ENCODE results near the gene SNX20. TPM values are rescaled to one million over a fixed set of nuclear protein-coding genes. Genes with fewer than 3 reads are reported as not detected.
A peak's percentile ranks its signal among the peaks of the same experiment; 100 is the strongest.

The SNX20 gene
- total RNA-seq, 2 experiments from 2014 or later = 55.4 to 56.9 TPM

GRCh38 chr16:50629334-50629733, 51.8 kb downstream of the SNX20 start:
- H3K27ac Mint-ChIP-seq = no peak overlapping the region
- H3K36me3 Mint-ChIP-seq = no peaks in the 10 kb centered on the region
- intact Hi-C loops (cut with micrococcal nuclease) = loop anchor here (5.0 kb wide), 2 partner anchors 42 to 257 kb away; no protein-coding TSS in a partner anchor
- H3K4me3 Mint-ChIP-seq = no peak overlapping the region
- ChIA-PET POLR2A (interaction anchor here (0.6 kb wide), 1 partner anchor 411 kb away, joined by 3 read pairs; no protein-coding TSS in a partner anchor), CTCF (interaction anchor here (0.7 to 1.6 kb wide), 3 partner anchors 36 to 315 kb away, joined by 3 to 5 read pairs (median 4); no protein-coding TSS in a partner anchor)
- H3K4me1 Mint-ChIP-seq (ENCODE audit: low read depth) = peaks cover 19% of the 10 kb centered on the region
- no peaks in the 10 kb centered on the region for H3K27me3 Mint-ChIP-seq
- no peaks in the 10 kb centered on the region for H3K9me3 Mint-ChIP-seq
- no peak for DNase-seq

DNA sequence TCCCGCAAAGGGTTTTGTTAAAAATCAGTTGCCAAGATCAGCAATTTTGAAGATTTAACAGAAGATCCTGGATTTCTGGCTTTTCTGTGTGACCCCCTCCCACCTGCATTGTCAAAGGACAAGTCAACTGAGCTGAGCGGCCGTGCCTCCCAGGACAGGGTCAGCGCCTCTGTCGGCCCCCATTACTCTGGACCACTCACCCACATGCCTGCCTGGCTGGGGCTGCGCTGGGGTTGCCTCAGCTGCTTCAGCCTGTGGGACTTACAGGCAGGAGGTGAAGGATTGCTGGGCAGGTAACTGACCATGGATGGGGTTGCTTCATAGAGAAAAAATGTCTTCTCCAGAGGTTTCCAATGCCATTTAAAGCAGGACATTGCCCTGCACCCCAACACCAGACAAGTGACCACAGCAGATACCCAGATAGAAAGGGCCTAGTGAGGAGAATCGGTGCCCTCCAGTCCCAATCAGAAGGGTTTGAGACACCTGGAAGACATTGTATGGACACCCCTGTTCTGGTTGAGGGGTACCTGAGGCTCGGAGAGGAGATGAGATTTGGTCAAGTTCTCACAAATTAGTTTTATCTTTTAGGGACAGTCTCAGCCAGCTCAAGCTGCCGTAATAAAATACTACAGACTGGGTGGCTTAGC, 52.8 kb downstream of the SNX20 start:
- Mint-ChIP-seq H3K4me1 (ENCODE audit: low read depth) (peaks cover 29% of the 10 kb centered on the region), H3K27ac (no peak overlapping the region), H3K9me3 (no peaks in the 10 kb centered on the region), H3K36me3 (no peaks in the 10 kb centered on the region), H3K27me3 (no peaks in the 10 kb centered on the region), H3K4me3 (no peak overlapping the region)
- ChIA-PET POLR2A (no interaction called here), CTCF (interaction anchor here (0.6 to 1.8 kb wide), 7 partner anchors 17 to 130 kb away, joined by 3 to 9 read pairs (median 4); partner anchors contain the start of gene NKD1)
- intact Hi-C loops (cut with micrococcal nuclease) = loop anchor here (5.0 kb wide), 2 partner anchors 41 to 256 kb away; no protein-coding TSS in a partner anchor
- no peak for DNase-seq

- Mint-ChIP-seq H3K36me3 (no peaks in the 10 kb centered on the region), H3K27me3 (no peaks in the 10 kb centered on the region), H3K4me3 (no peak overlapping the region), H3K9me3 (no peaks in the 10 kb centered on the region), H3K27ac (no peak overlapping the region), H3K4me1 (ENCODE audit: low read depth) (peaks cover 31% of the 10 kb centered on the region)
- CTCF ChIA-PET = interaction anchor here (0.6 to 2.4 kb wide), 9 partner anchors 10 to 179 kb away, joined by 3 to 9 read pairs (median 3); partner anchors contain the start of gene NKD1
- DNase-seq = peak; percentile 62
- intact Hi-C loops (cut with micrococcal nuclease) = loop anchor here (5.0 kb wide), 2 partner anchors 40 to 255 kb away; no protein-coding TSS in a partner anchor
- POLR2A ChIA-PET = no interaction called here
These were observed 53.7 kb downstream of the SNX20 start for GRCh38 chr16:50627419-50627818.

- Mint-ChIP-seq H3K4me3 (no peak overlapping the region), H3K9me3 (no peaks in the 10 kb centered on the region), H3K27ac (no peak overlapping the region), H3K36me3 (no peaks in the 10 kb centered on the region), H3K4me1 (ENCODE audit: low read depth) (peaks cover 31% of the 10 kb centered on the region), H3K27me3 (no peaks in the 10 kb centered on the region)
- ChIA-PET POLR2A (no interaction called here), CTCF (interaction anchor here (0.7 to 2.4 kb wide), 8 partner anchors 10 to 180 kb away, joined by 3 to 9 read pairs (median 4); partner anchors contain the start of gene NKD1)
- intact Hi-C loops (cut with micrococcal nuclease) = loop anchor here (5.0 kb wide), 2 partner anchors 40 to 255 kb away; no protein-coding TSS in a partner anchor
- DNase-seq = no peak
These were observed 54.2 kb downstream of the SNX20 start for GRCh38 chr16:50626868-50627267.

GRCh38 chr16:50625374-50625773, 55.7 kb downstream of the SNX20 start:
- no peak overlapping the region for H3K4me3 Mint-ChIP-seq
- CTCF ChIA-PET = interaction anchor here (2.4 kb wide), 1 partner anchor 181 kb away, joined by 8 read pairs; no protein-coding TSS in a partner anchor
- no peak for DNase-seq
- intact Hi-C loops (cut with micrococcal nuclease) = loop anchor here (5.0 kb wide), 2 partner anchors 38 to 253 kb away; no protein-coding TSS in a partner anchor
- H3K4me1 Mint-ChIP-seq (ENCODE audit: low read depth) = peaks cover 31% of the 10 kb centered on the region
- no peak overlapping the region for H3K27ac Mint-ChIP-seq
- POLR2A ChIA-PET = no interaction called here
- H3K27me3 Mint-ChIP-seq = no peaks in the 10 kb centered on the region
- no peaks in the 10 kb centered on the region for H3K9me3 Mint-ChIP-seq
- no peaks in the 10 kb centered on the region for H3K36me3 Mint-ChIP-seq

- intact Hi-C loops (cut with micrococcal nuclease) = no loop called here
- H3K9me3 Mint-ChIP-seq = no peaks in the 10 kb centered on the region
- ChIA-PET CTCF (interaction anchor here (0.5 to 1.1 kb wide), 2 partner anchors 41 to 182 kb away, joined by 3 read pairs; no protein-coding TSS in a partner anchor), POLR2A (no interaction called here)
- peaks cover 31% of the 10 kb centered on the region for H3K4me1 Mint-ChIP-seq (ENCODE audit: low read depth)
- DNase-seq = no peak
- no peaks in the 10 kb centered on the region for H3K27me3 Mint-ChIP-seq
- no peak overlapping the region for H3K4me3 Mint-ChIP-seq
- no peak overlapping the region for H3K27ac Mint-ChIP-seq
- no peaks in the 10 kb centered on the region for H3K36me3 Mint-ChIP-seq
These were observed 56.6 kb downstream of the SNX20 start for GRCh38 chr16:50624449-50624970.

DNA sequence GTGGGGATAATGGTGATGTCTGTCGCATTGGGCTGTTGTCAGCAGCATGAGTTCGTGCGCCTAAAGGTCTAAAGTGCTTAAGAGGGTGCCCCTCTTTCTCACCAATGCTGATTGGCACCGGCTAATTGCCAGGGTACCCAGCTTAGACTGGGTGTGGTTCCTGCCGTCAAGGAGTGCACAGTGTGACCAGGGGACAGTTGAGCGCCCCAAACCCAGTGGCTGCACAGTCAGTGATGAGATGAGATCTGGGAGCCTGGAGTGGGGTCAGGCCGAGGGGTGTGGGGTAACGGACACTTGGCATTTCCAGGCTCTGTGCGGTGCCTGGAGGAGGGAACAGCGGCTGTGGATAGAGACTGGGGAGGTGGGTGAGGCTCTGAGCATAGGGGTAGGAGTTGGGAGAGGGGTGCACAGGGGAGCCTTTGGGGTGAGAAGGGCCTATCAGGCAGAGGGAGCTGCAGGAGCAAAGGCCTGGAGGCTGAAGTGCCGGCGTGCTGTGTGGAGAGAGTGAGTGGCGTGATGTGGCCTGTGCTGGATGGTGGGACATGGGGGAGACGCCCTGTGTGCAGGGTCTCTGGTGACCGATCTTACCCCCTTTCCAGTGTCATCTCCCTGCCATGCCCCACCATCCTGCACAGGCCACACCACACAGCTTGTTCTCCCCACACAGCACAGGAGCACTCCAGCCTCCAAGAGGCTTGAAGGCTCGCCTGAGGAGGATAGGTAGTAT, 58.3 kb downstream of the SNX20 start:
- CTCF ChIA-PET = no interaction called here
- POLR2A ChIA-PET = no interaction called here
- Mint-ChIP-seq H3K36me3 (no peaks in the 10 kb centered on the region), H3K4me3 (no peak overlapping the region), H3K4me1 (ENCODE audit: low read depth) (peaks cover 31% of the 10 kb centered on the region), H3K27me3 (no peaks in the 10 kb centered on the region), H3K9me3 (no peaks in the 10 kb centered on the region), H3K27ac (no peak overlapping the region)
- no peak for DNase-seq
- intact Hi-C loops (cut with micrococcal nuclease) = no loop called here

DNA sequence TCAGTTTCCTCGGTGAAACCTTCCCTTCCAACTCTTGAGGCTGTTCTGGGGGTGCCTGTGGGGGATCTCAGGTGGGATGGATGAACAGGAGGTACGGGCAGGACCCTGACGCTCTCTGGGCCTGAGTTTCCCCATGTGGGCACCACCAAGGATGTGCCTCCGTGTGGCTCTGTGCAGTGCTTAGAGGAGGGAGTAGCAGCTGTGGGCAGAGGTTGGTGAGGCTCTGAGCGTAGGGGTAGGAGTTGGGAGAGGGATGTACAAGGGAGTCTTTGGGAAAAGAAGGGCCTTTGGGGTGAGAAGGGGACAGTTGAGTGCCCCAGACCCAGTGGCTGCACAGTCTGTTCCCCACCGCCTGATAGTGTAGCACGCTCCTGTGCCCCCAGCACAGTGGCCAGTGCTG, 59.1 kb downstream of the SNX20 start:
- CTCF ChIA-PET = no interaction called here
- POLR2A ChIA-PET = no interaction called here
- H3K27me3 Mint-ChIP-seq = no peaks in the 10 kb centered on the region
- H3K9me3 Mint-ChIP-seq = no peaks in the 10 kb centered on the region
- intact Hi-C loops (cut with micrococcal nuclease) = no loop called here
- peaks cover 26% of the 10 kb centered on the region for H3K4me1 Mint-ChIP-seq (ENCODE audit: low read depth)
- H3K36me3 Mint-ChIP-seq = no peaks in the 10 kb centered on the region
- DNase-seq = no peak
- no peak overlapping the region for H3K4me3 Mint-ChIP-seq
- H3K27ac Mint-ChIP-seq = no peak overlapping the region

Other genes starting within 250 kb of the SNX20 start
- 1 to 10 TPM in 1 of 2 experiments, under 1 TPM in 1; 0.67 to 1.6 TPM for gene NKD1, start 132.9 kb downstream of the SNX20 start, total RNA-seq
- 10 to 100 TPM; 17.9 to 18.7 TPM for gene NOD2, start 12.3 kb upstream of the SNX20 start, total RNA-seq
- gene CYLD, start 60.8 kb upstream of the SNX20 start, total RNA-seq = 100 to 1,000 TPM; 133 to 135 TPM

Data from activated CD4-positive, alpha-beta memory T cell treated with anti-CD3 and anti-CD28 coated beads for 36 hours (primary cell).